ENCODE measurements around the gene CCT5.

The CCT5 gene

GRCh38 chr5:10277773-10278630 lies 27.9 kb downstream of the CCT5 start:
- H3K27ac ChIP-seq = no peak overlapping the region
- no peak for TF ChIP-seq CTCF (conservative IDR thresholded peaks at IDR 0.05)

GRCh38 chr5:10278658-10279279 lies 28.7 kb downstream of the CCT5 start:
- TF ChIP-seq CTCF (conservative IDR thresholded peaks at IDR 0.05) = no peak
- no peak overlapping the region for H3K27ac ChIP-seq

GRCh38 chr5:10279328-10279727 lies 29.2 kb downstream of the CCT5 start:
- TF ChIP-seq CTCF (conservative IDR thresholded peaks at IDR 0.05) = no peak
- no peak overlapping the region for H3K27ac ChIP-seq

- no peak for TF ChIP-seq CTCF (conservative IDR thresholded peaks at IDR 0.05)
- no peak overlapping the region for H3K27ac ChIP-seq
These were observed 30.0 kb downstream of the CCT5 start for GRCh38 chr5:10279925-10280720.

GRCh38 chr5:10283927-10284635 lies 34.0 kb downstream of the CCT5 start:
- TF ChIP-seq CTCF (conservative IDR thresholded peaks at IDR 0.05) = peak; percentile 98
- H3K27ac ChIP-seq = peak overlapping the region; percentile 33

- peak overlapping the region; percentile 33 for H3K27ac ChIP-seq
These were observed 35.3 kb downstream of the CCT5 start for GRCh38 chr5:10285362-10285761.

GRCh38 chr5:10286162-10286861 lies 36.2 kb downstream of the CCT5 start:
- peak overlapping the region; percentile 9; the same call in 1 of the 2 replicates for H3K27ac ChIP-seq
- TF ChIP-seq CTCF (conservative IDR thresholded peaks at IDR 0.05) = no peak

Measured in VCaP (cell line).